Endometrial microvascular endothelial cells (primary cell): ENCODE data around the gene RBM18. TPM values are rescaled to one million over a fixed set of nuclear protein-coding genes. Genes with fewer than 3 reads are reported as not detected.

ENCODE experiments used
- in situ Hi-C: cut with HindIII; loops from 2 replicates; pipeline ENCODE4 v1.10.0; 2017; ENCODE audit warnings: low sequenced_read_pairs, low pct_unique_long_range_greater_than_20kb; ENCODE audit errors: inconsistent ontology term
- total RNA-seq: library from RNA; depleted of rRNA; stranded (reverse); fragments of >200 nt; gene quantifications from one replicate; pipeline ENCODE4 v1.2.3, GENCODE V29; 2015; ENCODE audit errors: inconsistent ontology term

Gene RBM18
- total RNA-seq, 1 donor from 2014 or later = 18.7 TPM

GRCh38 chr9:122263699-122264349 lies 816 bp downstream of the RBM18 start:
- in situ Hi-C loops = no loop called here

- in situ Hi-C loops = no loop called here
These were observed 2.6 kb downstream of the RBM18 start for GRCh38 chr9:122262073-122262472.

DNA sequence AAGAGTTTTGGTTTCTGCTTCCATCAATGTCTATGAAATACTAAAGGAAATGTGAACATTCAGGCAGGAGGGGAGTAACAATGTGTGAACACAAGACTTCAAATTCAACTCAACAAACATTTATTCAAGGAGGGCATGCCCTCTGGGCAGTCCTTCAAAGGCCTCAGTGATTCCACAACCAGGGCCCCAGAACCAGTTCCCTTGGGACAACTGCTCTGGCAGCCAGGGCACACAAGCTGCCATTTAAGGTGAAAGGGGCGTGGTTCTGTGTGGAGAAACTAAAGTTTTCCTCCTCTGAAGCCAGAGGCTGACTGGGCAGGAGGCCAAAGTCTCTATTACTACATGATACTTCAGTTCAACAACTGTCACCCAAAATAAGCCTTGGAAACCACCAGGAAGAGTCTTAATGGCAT lies 3.2 kb downstream of the RBM18 start:
- in situ Hi-C loops = no loop called here

GRCh38 chr9:122258886-122259415 lies 5.7 kb downstream of the RBM18 start:
- in situ Hi-C loops = no loop called here

GRCh38 chr9:122256206-122256605 lies 8.4 kb downstream of the RBM18 start:
- in situ Hi-C loops = no loop called here

DNA sequence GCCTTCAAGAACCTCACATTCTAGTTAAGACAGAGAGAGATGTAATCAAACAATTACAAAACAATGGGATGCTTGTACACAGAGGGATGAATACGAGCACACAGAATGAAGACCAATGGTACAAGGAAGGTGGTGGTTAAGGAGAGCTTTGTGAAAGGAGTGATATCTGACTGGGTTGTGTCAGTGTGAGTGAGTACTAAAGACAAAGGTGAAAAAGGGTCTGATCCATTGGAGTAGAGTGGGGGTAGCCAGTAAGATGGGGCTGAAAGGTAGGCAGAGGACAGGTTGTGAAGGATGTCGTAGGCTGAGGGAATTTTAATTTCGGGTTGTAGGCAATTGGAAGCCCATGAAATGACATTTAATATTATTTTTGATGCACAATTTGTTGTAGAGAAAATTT lies 9.9 kb downstream of the RBM18 start:
- in situ Hi-C loops = no loop called here

GRCh38 chr9:122252796-122253195 lies 11.8 kb downstream of the RBM18 start:
- in situ Hi-C loops = no loop called here

- in situ Hi-C loops = no loop called here
These were observed 13.3 kb downstream of the RBM18 start for GRCh38 chr9:122251351-122251750.

GRCh38 chr9:122248448-122248865 lies 16.2 kb downstream of the RBM18 start:
- in situ Hi-C loops = no loop called here

GRCh38 chr9:122246666-122247065 lies 18.0 kb downstream of the RBM18 start:
- in situ Hi-C loops = no loop called here

- in situ Hi-C loops = no loop called here
These were observed 20.3 kb downstream of the RBM18 start for GRCh38 chr9:122244349-122244748.

- in situ Hi-C loops = no loop called here
These were observed 24.9 kb downstream of the RBM18 start for GRCh38 chr9:122239722-122240121.

DNA sequence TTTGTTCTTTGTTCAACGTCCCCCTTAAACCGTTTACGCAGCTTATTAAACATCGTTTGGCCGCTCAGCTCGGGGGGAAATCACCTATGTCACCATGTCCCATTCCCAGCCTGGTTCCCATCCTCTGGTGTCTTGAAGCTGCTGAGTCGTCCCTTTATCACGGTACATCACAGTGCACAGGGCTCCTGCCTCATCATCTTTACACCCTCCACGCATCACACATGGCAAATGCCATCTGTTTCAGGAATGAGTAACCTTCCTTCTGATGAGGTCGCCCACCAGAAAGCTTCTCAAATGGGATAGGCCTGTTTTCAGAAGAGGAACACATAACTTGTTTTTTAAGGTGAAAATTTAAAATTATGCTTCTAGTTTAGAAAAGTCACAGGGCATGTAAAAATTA lies 28.0 kb downstream of the RBM18 start:
- in situ Hi-C loops = no loop called here

DNA sequence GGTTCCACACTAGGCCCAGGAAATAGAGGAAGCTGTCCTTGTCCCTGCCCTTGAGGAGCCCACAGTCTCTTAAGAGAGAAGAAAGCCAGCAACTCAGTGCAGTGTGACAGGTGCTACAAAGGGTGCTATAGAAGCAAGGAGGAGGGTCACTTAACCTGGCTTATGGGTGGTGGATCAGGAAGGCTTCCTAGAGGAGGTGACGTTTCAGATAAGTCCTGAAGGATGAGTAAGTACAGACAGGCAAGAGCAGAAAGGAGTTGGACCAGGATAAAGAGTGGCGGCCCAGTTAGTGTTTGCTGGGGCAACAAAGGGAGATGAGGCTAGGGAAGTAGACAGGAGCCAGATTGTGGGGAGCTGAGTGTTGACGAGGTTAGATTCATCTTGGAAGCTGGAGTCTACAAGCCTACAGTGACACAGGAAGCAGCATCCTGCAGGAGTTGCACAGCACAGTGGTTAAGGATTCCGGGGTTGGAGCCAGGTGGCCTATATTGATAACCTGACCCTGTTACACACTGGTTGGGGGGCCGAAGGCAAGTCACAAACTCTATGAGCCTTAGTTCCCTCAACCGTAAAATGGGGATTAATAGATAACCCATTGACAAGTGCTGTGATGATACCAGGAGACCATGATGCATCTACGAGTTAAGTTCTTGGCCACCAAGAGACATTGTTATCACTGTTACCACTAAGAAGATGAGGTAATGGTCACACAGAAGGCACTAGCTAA lies 30.5 kb downstream of the RBM18 start:
- in situ Hi-C loops = no loop called here

DNA sequence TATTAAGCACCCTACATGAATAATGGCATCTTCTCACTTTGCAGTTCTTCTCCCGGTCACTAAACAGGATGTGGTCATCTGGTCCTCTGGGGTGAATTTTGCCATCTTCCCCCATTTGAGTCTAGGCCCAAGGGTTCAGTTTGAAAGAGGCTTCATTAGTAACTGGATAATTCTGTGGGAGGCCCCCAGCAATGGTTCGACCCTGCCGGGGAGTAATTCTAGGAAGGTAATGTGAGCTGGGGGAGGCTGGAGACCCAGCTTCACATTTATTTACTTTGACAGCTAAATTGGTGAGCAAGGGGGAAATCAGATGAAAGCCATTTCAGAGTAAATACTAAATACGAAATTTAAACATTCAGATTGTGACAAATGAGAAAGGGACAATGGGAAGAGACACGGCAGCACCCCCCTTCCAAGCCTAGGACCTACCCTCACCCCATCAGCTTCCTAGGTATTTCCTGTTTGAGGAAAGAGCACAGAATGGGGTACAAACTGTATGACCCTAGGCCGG lies 31.8 kb downstream of the RBM18 start:
- in situ Hi-C loops = no loop called here

- in situ Hi-C loops = no loop called here
These were observed 35.2 kb downstream of the RBM18 start for GRCh38 chr9:122229485-122229837.

- in situ Hi-C loops = no loop called here
These were observed 35.8 kb downstream of the RBM18 start, which contains the start of gene LHX6 for GRCh38 chr9:122228568-122229484. LHX6 (minus strand) TSS chr9:122228957; CDS start chr9:122228740, 217 bp downstream.

GRCh38 chr9:122228191-122228567 lies 36.5 kb downstream of the RBM18 start:
- in situ Hi-C loops = no loop called here

- in situ Hi-C loops = no loop called here
These were observed 37.1 kb downstream of the RBM18 start for GRCh38 chr9:122227575-122227900.
